GM19438 (cell line): Measurements from ENCODE around the gene SFMBT2.
"Not testable (repeated sequence)": the region's sequence is repeated elsewhere in the genome, so short reads cannot be mapped to it uniquely, and the experiment has no call there.

Source experiments
- ATAC-seq: cut with Tn5 transposase; IDR thresholded peaks from one replicate; pipeline ENCODE4 v1.9.1; 2021; ENCODE audit warnings: low read depth; ENCODE audit not compliant: unreplicated experiment

Gene SFMBT2

GRCh38 chr10:7333961-7334641 lies 76.7 kb downstream of the SFMBT2 start:
- ATAC-seq: no peak

- ATAC-seq: no peak
These were observed 81.6 kb downstream of the SFMBT2 start for GRCh38 chr10:7329219-7329618.

GRCh38 chr10:7327885-7328284 lies 82.9 kb downstream of the SFMBT2 start:
- no peak for ATAC-seq

GRCh38 chr10:7322623-7323022 lies 88.2 kb downstream of the SFMBT2 start:
- no peak for ATAC-seq

GRCh38 chr10:7320072-7320471 lies 90.8 kb downstream of the SFMBT2 start:
- ATAC-seq: no peak

GRCh38 chr10:7319632-7320031 lies 91.2 kb downstream of the SFMBT2 start:
- ATAC-seq: no peak

GRCh38 chr10:7318836-7319235 lies 92.0 kb downstream of the SFMBT2 start:
- ATAC-seq: no peak

GRCh38 chr10:7317786-7318446 lies 92.9 kb downstream of the SFMBT2 start:
- no peak for ATAC-seq

- ATAC-seq: no peak
These were observed 94.0 kb downstream of the SFMBT2 start for GRCh38 chr10:7316839-7317238.

GRCh38 chr10:7315906-7316305 lies 94.9 kb downstream of the SFMBT2 start:
- no peak for ATAC-seq

GRCh38 chr10:7314170-7314569 lies 96.7 kb downstream of the SFMBT2 start:
- no peak for ATAC-seq

- ATAC-seq: no peak
These were observed 98.4 kb downstream of the SFMBT2 start for GRCh38 chr10:7312488-7312857.

- not testable (repeated sequence) for ATAC-seq
These were observed 98.9 kb downstream of the SFMBT2 start for GRCh38 chr10:7311850-7312487.

- no peak for ATAC-seq
These were observed 99.5 kb downstream of the SFMBT2 start for GRCh38 chr10:7311218-7311849.

GRCh38 chr10:7310076-7310475 lies 100.8 kb downstream of the SFMBT2 start:
- no peak for ATAC-seq

GRCh38 chr10:7308826-7309225 lies 102.0 kb downstream of the SFMBT2 start:
- no peak for ATAC-seq

GRCh38 chr10:7306616-7307015 lies 104.2 kb downstream of the SFMBT2 start:
- ATAC-seq: no peak

- no peak for ATAC-seq
These were observed 104.7 kb downstream of the SFMBT2 start for GRCh38 chr10:7306147-7306546.

- no peak for ATAC-seq
These were observed 105.8 kb downstream of the SFMBT2 start for GRCh38 chr10:7305053-7305452.

GRCh38 chr10:7304110-7304509 lies 106.7 kb downstream of the SFMBT2 start:
- no peak for ATAC-seq

- ATAC-seq: no peak
These were observed 107.8 kb downstream of the SFMBT2 start for GRCh38 chr10:7302930-7303557.
